Esophagus (tissue), 2 donors: ENCODE results near the gene MLN. TPM values are rescaled to one million over a fixed set of nuclear protein-coding genes. Genes with fewer than 3 reads are reported as not detected.

Experiments
- H3K27ac ChIP-seq, 2 donors: one replicate each; pipeline ENCODE4 v1.5.1; 2013; ENCODE audit warnings: low read depth in 2 of 2, mild to moderate bottlenecking in 2 of 2, inconsistent platforms in 1 of 2, low read length in 1 of 2, moderate library complexity in 1 of 2
- H3K27me3 ChIP-seq, 2 donors: one replicate each; pipeline ENCODE4 v1.6.1; 2013; ENCODE audit warnings: low read length in 2 of 2, control low read depth in 1 of 2, mild to moderate bottlenecking in 1 of 2; ENCODE audit not compliant: insufficient read depth in 2 of 2, control insufficient read depth in 1 of 2
- H3K36me3 ChIP-seq, 2 donors: one replicate each; pipeline ENCODE4 v1.6.1; 2013; ENCODE audit warnings: low read length in 1 of 2; ENCODE audit not compliant: control insufficient read depth in 2 of 2, insufficient read depth in 2 of 2
- H3K4me1 ChIP-seq, 2 donors: one replicate each; pipeline ENCODE4 v1.6.1; 2013; ENCODE audit warnings: low read length in 1 of 2; ENCODE audit not compliant: control insufficient read depth in 2 of 2, insufficient read depth in 2 of 2
- H3K4me3 ChIP-seq, 2 donors: one replicate each; pipeline ENCODE4 v1.5.1; 2013; ENCODE audit warnings: low read length in 2 of 2, mild to moderate bottlenecking in 2 of 2, low read depth in 1 of 2, moderate library complexity in 1 of 2
- H3K9me3 ChIP-seq, 2 donors: one replicate each; pipeline ENCODE4 v1.6.1; 2013; ENCODE audit warnings: mild to moderate bottlenecking in 2 of 2, low read depth in 1 of 2, low read length in 1 of 2, moderate library complexity in 1 of 2; ENCODE audit not compliant: control insufficient read depth in 2 of 2, insufficient read depth in 1 of 2
- WGBS, 2 donors: extraction: QIAGEN DNeasy Blood & Tissue Kit; methylation state at CpG; one replicate each; pipeline ENCODE4 v1.1.7; 2013; 5-methylcytosine and 5-hydroxymethylcytosine counted together
- polyA plus RNA-seq, 2 donors: library from polyadenylated mRNA; stranded (reverse); fragments of 200-250 nt; gene quantifications; one replicate each; pipeline ENCODE4 v1.2.3, GENCODE V29; 2013
- donor health status: healthy with polysubstance abuse.
- donor health status: Bipolar disorder and iron deficiency.

MLN gene
- polyA plus RNA-seq, 2 donors = not detected

GRCh38 chr6:33827546-33828451 lies 24.0 kb upstream of the MLN start:
- 65 to 73% methylated on average over 14 of the region's 14 CpGs for whole genome bisulfite sequencing, 2 donors

GRCh38 chr6:33826537-33826936 lies 22.7 kb upstream of the MLN start:
- H3K4me3 ChIP-seq = no peak overlapping the region
- H3K4me1 ChIP-seq = no peaks in the 10 kb centered on the region
- H3K27me3 ChIP-seq = no peaks in the 10 kb centered on the region
- WGBS, 2 donors = 29 to 54% methylated on average over 2 of the region's 2 CpGs
- H3K9me3 ChIP-seq = no peaks in the 10 kb centered on the region
- H3K36me3 ChIP-seq = no peaks in the 10 kb centered on the region
- H3K27ac ChIP-seq = no peak overlapping the region

More at GRCh38 chr6:33827546-33828451, 24.0 kb upstream of the MLN start:
- no peaks in the 10 kb centered on the region for H3K27me3 ChIP-seq
- H3K36me3 ChIP-seq = no peaks in the 10 kb centered on the region
- H3K4me3 ChIP-seq = no peak overlapping the region
- H3K27ac ChIP-seq = no peak overlapping the region
- no peaks in the 10 kb centered on the region for H3K9me3 ChIP-seq
- no peaks in the 10 kb centered on the region for H3K4me1 ChIP-seq

GRCh38 chr6:33824461-33825154 lies 20.8 kb upstream of the MLN start:
- Histone ChIP-seq H3K9me3 (peaks cover 0 to 2% of the 10 kb centered on the region in 2 donors), H3K27ac (no peak overlapping the region), H3K27me3 (no peaks in the 10 kb centered on the region), H3K4me3 (no peak overlapping the region), H3K4me1 (no peaks in the 10 kb centered on the region), H3K36me3 (no peaks in the 10 kb centered on the region)
- 57 to 72% methylated on average over 15 of the region's 15 CpGs for WGBS, 2 donors

- 87 to 90% methylated on average over 2 of the region's 2 CpGs for WGBS, 2 donors
- Histone ChIP-seq H3K4me3 (no peak overlapping the region), H3K27me3 (no peaks in the 10 kb centered on the region), H3K36me3 (no peaks in the 10 kb centered on the region), H3K4me1 (no peaks in the 10 kb centered on the region), H3K9me3 (peaks cover 0 to 2% of the 10 kb centered on the region in 2 donors), H3K27ac (no peak overlapping the region)
Measured at GRCh38 chr6:33823806-33824205, 20.0 kb upstream of the MLN start.

GRCh38 chr6:33822575-33823395 lies 19.0 kb upstream of the MLN start:
- Histone ChIP-seq H3K27ac (no peak overlapping the region), H3K9me3 (peaks cover 0 to 2% of the 10 kb centered on the region in 2 donors), H3K4me3 (no peak overlapping the region), H3K27me3 (no peaks in the 10 kb centered on the region), H3K4me1 (no peaks in the 10 kb centered on the region), H3K36me3 (no peaks in the 10 kb centered on the region)
- WGBS, 2 donors = 55 to 61% methylated on average over 10 of the region's 10 CpGs

GRCh38 chr6:33820784-33821520 lies 17.1 kb upstream of the MLN start:
- WGBS, 2 donors = 75% methylated on average over 7 of the region's 7 CpGs
- Histone ChIP-seq H3K9me3 (peaks cover 0 to 2% of the 10 kb centered on the region in 2 donors), H3K27me3 (no peaks in the 10 kb centered on the region), H3K4me1 (no peaks in the 10 kb centered on the region), H3K4me3 (no peak overlapping the region), H3K27ac (no peak overlapping the region), H3K36me3 (no peaks in the 10 kb centered on the region)

- Histone ChIP-seq H3K36me3 (no peaks in the 10 kb centered on the region), H3K4me1 (no peaks in the 10 kb centered on the region), H3K4me3 (no peak overlapping the region), H3K27me3 (no peaks in the 10 kb centered on the region), H3K9me3 (peaks cover 0 to 2% of the 10 kb centered on the region in 2 donors), H3K27ac (no peak overlapping the region)
- WGBS, 2 donors = 43 to 55% methylated on average over 10 of the region's 10 CpGs
Measured at GRCh38 chr6:33820243-33820642, 16.4 kb upstream of the MLN start.

GRCh38 chr6:33819021-33819420 lies 15.2 kb upstream of the MLN start:
- H3K4me1 ChIP-seq = no peaks in the 10 kb centered on the region

GRCh38 chr6:33818293-33818692 lies 14.5 kb upstream of the MLN start:
- Histone ChIP-seq H3K4me1 (no peaks in the 10 kb centered on the region), H3K9me3 (peaks cover 0 to 2% of the 10 kb centered on the region in 2 donors), H3K27me3 (peaks cover 0 to 1% of the 10 kb centered on the region in 2 donors), H3K36me3 (no peaks in the 10 kb centered on the region), H3K4me3 (no peak overlapping the region), H3K27ac (no peak overlapping the region)
- WGBS, 2 donors = 67 to 81% methylated on average over 3 of the region's 3 CpGs

More at GRCh38 chr6:33819021-33819420, 15.2 kb upstream of the MLN start:
- no peaks in the 10 kb centered on the region for H3K27me3 ChIP-seq
- no peaks in the 10 kb centered on the region for H3K36me3 ChIP-seq
- no peak overlapping the region for H3K4me3 ChIP-seq
- no peak overlapping the region for H3K27ac ChIP-seq
- peaks cover 0 to 2% of the 10 kb centered on the region in 2 donors for H3K9me3 ChIP-seq
- WGBS, 2 donors = 81 to 82% methylated on average over 4 of the region's 4 CpGs
